GM21723 (cell line): ENCODE results near the gene TAF1B.

Experiments used
- ATAC-seq: cut with Tn5 transposase; IDR thresholded peaks from one replicate; pipeline ENCODE4 v1.9.1; 2021; ENCODE audit warnings: mild to moderate bottlenecking, moderate library complexity; ENCODE audit not compliant: unreplicated experiment

TAF1B gene

GRCh38 chr2:9982891-9983290, 139.6 kb downstream of the TAF1B start:
- no peak for ATAC-seq

- no peak for ATAC-seq
Observed at GRCh38 chr2:9983401-9984216, 140.3 kb downstream of the TAF1B start.
